Activated CD8-positive, alpha-beta T cell treated with anti-CD3 and anti-CD28 coated beads for 36 hours (primary cell): Measurements from ENCODE around the gene IL17C. TPM values are rescaled to one million over a fixed set of nuclear protein-coding genes. Genes with fewer than 3 reads are reported as not detected.

ENCODE experiments used
- ATAC-seq: fragments of 200-7000 bp; cut with Tn5 transposase; one replicate; pipeline ENCODE4 v1.10.0; 2021; ENCODE audit warnings: mild to moderate bottlenecking, moderate library complexity
- CTCF ChIA-PET: fragments of 350-600 bp; sonication (Branson Sonifier 250); formaldehyde crosslinking; loops from one replicate; lab custom pipeline; 2021; ENCODE audit warnings: antibody characterized with exemption; lab: Charles Lee
- POLR2A ChIA-PET: fragments of 350-600 bp; sonication (Branson Sonifier 250); formaldehyde crosslinking; loops from one replicate; lab custom pipeline; 2021; ENCODE audit warnings: antibody characterized with exemption; lab: Charles Lee
- DNase-seq: peaks from one replicate; pipeline ENCODE4 v3.0.0-alpha.2; 2020
- H3K27ac Mint-ChIP-seq: one replicate; pipeline ENCODE4 v1.8.0; 2021; ENCODE audit warnings: mild to moderate bottlenecking, mixed read lengths
- H3K27me3 Mint-ChIP-seq: one replicate; pipeline ENCODE4 v1.8.0; 2021; ENCODE audit warnings: mixed read lengths
- H3K36me3 Mint-ChIP-seq: one replicate; pipeline ENCODE4 v1.8.0; 2021; ENCODE audit warnings: low read depth, mixed read lengths
- H3K4me1 Mint-ChIP-seq: one replicate; pipeline ENCODE4 v1.8.0; 2021; ENCODE audit warnings: low read depth, mixed read lengths
- H3K4me3 Mint-ChIP-seq: one replicate; pipeline ENCODE4 v1.8.0; 2021; ENCODE audit warnings: mild to moderate bottlenecking, moderate library complexity, mixed read lengths
- H3K9me3 Mint-ChIP-seq: one replicate; pipeline ENCODE4 v1.8.0; 2021; ENCODE audit warnings: mixed read lengths
- intact Hi-C: fragments of 100-400 bp; cut with micrococcal nuclease; formaldehyde crosslinking; loops from one replicate; pipeline ENCODE4 v1.10.0; 2022
- total RNA-seq, 2 experiments: library from RNA; stranded (reverse); gene quantifications; one replicate each; pipeline ENCODE4 v1.2.3, GENCODE V29; 2021
- TF ChIP-seq, protein P1 (sequence below): fragments of 200-600 bp; IDR thresholded peaks from one replicate; pipeline ENCODE4 v1.8.0; 2022; ENCODE audit warnings: antibody characterized with exemption, mild to moderate bottlenecking

IL17C gene
- total RNA-seq, 2 experiments from 2014 or later, result 0.31 TPM; not detected in 1

DNA sequence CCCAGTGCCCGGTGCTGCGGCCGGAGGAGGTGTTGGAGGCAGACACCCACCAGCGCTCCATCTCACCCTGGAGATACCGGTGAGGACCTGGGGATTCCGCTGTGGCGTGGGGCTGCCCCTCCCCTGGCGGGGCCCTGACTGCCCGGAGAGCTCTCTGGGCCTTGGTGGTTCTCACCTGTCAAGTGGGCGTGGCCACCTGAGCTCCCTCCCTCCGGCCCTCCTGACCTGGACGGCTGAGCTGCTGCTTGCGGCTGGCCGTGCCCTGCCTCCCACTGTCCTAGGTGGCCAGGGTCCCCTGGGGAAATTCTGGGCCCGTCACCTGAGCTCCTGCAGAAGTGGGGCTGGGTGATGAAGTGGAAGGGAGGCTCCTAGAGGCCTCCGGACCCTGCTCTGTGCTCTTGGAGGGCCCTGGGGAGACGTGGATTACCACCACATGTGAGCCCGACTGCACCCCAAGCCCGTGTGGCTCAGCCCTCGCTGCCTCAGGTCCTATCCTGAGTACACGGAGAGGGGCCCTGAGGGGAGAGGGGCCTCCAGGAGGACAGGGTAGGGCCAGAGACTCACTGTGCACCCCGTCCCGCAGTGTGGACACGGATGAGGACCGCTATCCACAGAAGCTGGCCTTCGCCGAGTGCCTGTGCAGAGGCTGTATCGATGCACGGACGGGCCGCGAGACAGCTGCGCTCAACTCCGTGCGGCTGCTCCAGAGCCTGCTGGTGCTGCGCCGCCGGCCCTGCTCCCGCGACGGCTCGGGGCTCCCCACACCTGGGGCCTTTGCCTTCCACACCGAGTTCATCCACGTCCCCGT lies 1.1 kb downstream of the IL17C start:
- intact Hi-C loops, result no loop called here
- H3K4me1 Mint-ChIP-seq, result peaks cover 33% of the 10 kb centered on the region
- no peak overlapping the region for H3K27ac Mint-ChIP-seq
- no peak overlapping the region for H3K4me3 Mint-ChIP-seq
- TF ChIP-seq, protein P1, sequence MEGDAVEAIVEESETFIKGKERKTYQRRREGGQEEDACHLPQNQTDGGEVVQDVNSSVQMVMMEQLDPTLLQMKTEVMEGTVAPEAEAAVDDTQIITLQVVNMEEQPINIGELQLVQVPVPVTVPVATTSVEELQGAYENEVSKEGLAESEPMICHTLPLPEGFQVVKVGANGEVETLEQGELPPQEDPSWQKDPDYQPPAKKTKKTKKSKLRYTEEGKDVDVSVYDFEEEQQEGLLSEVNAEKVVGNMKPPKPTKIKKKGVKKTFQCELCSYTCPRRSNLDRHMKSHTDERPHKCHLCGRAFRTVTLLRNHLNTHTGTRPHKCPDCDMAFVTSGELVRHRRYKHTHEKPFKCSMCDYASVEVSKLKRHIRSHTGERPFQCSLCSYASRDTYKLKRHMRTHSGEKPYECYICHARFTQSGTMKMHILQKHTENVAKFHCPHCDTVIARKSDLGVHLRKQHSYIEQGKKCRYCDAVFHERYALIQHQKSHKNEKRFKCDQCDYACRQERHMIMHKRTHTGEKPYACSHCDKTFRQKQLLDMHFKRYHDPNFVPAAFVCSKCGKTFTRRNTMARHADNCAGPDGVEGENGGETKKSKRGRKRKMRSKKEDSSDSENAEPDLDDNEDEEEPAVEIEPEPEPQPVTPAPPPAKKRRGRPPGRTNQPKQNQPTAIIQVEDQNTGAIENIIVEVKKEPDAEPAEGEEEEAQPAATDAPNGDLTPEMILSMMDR, result no peak
- CTCF ChIA-PET, result interaction anchor here (1.7 kb wide), 1 partner anchor 45 kb away, joined by 6 read pairs; no protein-coding TSS in a partner anchor
- peaks cover 20% of the 10 kb centered on the region for H3K27me3 Mint-ChIP-seq
- peaks cover 14% of the 10 kb centered on the region for H3K36me3 Mint-ChIP-seq
- no peak for ATAC-seq
- peak; percentile 31 for DNase-seq
- POLR2A ChIA-PET, result interaction anchor here (0.7 to 2.2 kb wide), 6 partner anchors 9 to 173 kb away, joined by 3 to 11 read pairs (median 4); no protein-coding TSS in a partner anchor
- no peaks in the 10 kb centered on the region for H3K9me3 Mint-ChIP-seq

DNA sequence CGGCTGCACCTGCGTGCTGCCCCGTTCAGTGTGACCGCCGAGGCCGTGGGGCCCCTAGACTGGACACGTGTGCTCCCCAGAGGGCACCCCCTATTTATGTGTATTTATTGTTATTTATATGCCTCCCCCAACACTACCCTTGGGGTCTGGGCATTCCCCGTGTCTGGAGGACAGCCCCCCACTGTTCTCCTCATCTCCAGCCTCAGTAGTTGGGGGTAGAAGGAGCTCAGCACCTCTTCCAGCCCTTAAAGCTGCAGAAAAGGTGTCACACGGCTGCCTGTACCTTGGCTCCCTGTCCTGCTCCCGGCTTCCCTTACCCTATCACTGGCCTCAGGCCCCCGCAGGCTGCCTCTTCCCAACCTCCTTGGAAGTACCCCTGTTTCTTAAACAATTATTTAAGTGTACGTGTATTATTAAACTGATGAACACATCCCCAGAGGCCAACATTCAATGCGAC lies 1.7 kb downstream of the IL17C start:
- intact Hi-C loops, result no loop called here
- POLR2A ChIA-PET, result interaction anchor here (0.7 to 2.2 kb wide), 2 partner anchors 8 to 172 kb away, joined by 3 to 11 read pairs; no protein-coding TSS in a partner anchor
- TF ChIP-seq, protein P1, result no peak

DNA sequence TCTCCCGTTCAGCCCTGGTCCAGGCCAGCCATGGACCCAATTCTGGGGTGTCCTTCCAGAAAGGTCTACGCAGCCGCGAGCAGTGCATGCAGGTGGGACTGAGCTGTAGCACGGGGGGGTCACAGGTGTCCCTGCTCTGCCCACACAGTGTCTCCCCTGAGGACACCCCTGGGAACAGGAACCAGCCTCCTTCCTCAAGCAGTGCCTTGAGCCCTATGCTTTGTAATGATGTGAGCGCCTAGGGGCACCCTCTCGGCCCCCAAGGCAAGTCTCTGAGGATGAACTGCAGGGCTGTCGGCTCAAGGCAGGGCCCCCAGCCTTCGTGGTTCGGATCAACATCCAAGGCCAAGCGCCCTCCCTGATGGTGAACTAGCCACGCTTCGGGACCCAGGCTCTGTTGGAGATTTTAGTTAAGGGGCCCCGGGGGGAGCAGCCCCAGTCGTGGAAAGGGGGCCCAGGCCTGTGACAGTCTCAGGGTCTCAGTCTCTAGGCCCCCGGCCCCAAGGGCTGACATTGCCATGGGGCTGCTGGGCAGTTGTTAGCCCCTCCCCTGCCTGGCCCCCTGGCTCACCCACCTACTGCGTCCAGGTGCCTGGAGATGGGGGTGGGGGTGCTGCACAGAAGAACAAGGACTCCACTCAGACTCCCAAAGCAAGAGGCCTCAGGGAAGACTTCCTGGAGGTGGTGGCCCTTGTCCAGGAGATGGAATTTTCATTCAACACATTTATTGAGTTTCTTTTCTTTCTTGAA lies 2.3 kb downstream of the IL17C start:
- POLR2A ChIA-PET, result interaction anchor here (0.8 kb wide), 1 partner anchor 9 kb away, joined by 3 read pairs; no protein-coding TSS in a partner anchor
- peaks cover 20% of the 10 kb centered on the region for H3K27me3 Mint-ChIP-seq
- H3K4me1 Mint-ChIP-seq, result peaks cover 34% of the 10 kb centered on the region
- CTCF ChIA-PET, result no interaction called here
- H3K9me3 Mint-ChIP-seq, result no peaks in the 10 kb centered on the region
- no peak overlapping the region for H3K27ac Mint-ChIP-seq
- peaks cover 22% of the 10 kb centered on the region for H3K36me3 Mint-ChIP-seq
- intact Hi-C loops, result no loop called here
- TF ChIP-seq, protein P1, result no peak
- no peak for DNase-seq
- ATAC-seq, result no peak
- H3K4me3 Mint-ChIP-seq, result no peak overlapping the region

More for the DNA sequence above, 1.7 kb downstream of the IL17C start:
- ATAC-seq, result no peak
- Mint-ChIP-seq H3K27ac (no peak overlapping the region), H3K27me3 (peaks cover 20% of the 10 kb centered on the region), H3K36me3 (peaks cover 19% of the 10 kb centered on the region), H3K9me3 (no peaks in the 10 kb centered on the region), H3K4me1 (peaks cover 34% of the 10 kb centered on the region), H3K4me3 (no peak overlapping the region)
- CTCF ChIA-PET, result no interaction called here
- DNase-seq, result no peak

DNA sequence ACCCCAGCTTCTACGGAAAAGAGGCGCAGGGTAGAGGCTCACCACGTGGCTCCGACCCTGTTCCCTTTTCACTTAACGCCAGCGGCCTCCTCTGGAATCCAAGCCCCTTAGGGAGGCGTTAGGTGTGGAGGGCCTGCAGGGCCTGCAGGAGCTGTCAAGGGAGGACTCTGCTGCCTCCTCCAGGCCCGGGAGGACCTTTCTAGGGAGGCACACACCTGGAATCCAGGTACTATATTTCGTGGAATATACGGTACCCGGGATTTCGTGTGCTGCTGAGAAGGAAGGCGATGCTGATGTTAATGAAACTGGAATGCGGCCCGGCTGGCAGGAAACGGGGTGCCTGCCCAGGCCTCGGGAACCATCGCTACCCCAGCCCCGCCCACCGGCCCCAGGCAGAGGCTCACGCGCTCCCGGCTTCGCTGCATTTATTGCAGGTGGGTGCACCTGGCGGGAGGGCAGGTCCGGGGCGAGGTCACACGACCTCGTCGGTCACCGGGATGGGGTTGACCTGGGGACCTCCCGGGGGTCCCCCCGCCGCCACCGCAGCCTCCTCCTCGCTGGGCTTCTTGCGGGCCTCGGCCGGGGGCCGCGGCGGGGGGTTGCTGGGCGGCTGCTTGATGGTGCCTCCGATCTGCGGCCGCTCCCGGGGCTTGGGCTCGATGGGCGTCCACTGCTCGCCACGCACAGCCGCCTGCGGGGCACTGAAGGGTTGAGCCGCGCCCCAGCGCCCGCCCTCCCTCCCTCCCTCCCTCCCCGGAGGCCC lies 4.7 kb downstream of the IL17C start:
- POLR2A ChIA-PET, result interaction anchor here (1.2 to 2.0 kb wide), 3 partner anchors 10 to 23 kb away, joined by 3 to 4 read pairs (median 3); no protein-coding TSS in a partner anchor
- no peak overlapping the region for H3K4me3 Mint-ChIP-seq
- no peaks in the 10 kb centered on the region for H3K9me3 Mint-ChIP-seq
- H3K27ac Mint-ChIP-seq, result no peak overlapping the region
- ATAC-seq, result no peak
- intact Hi-C loops, result no loop called here
- peaks cover 14% of the 10 kb centered on the region for H3K27me3 Mint-ChIP-seq
- peaks cover 17% of the 10 kb centered on the region for H3K4me1 Mint-ChIP-seq
- CTCF ChIA-PET, result no interaction called here
- H3K36me3 Mint-ChIP-seq, result peaks cover 20% of the 10 kb centered on the region
- DNase-seq, result no peak
- TF ChIP-seq, protein P1, result no peak
